BE2C (cell line): ENCODE measurements around the gene TTC9B.
A peak's percentile ranks its signal among the peaks of the same experiment; 100 is the strongest.

Experiments
- DNase-seq: peaks from one replicate; pipeline ENCODE4 v3.0.0-alpha.2; 2020
- H3K27me3 ChIP-seq: fragments of 250-450 bp; sonication (Bioruptor Pico); 2 replicates; pipeline ENCODE4 v1.5.1; 2020; ENCODE audit warnings: mild to moderate bottlenecking
- H3K36me3 ChIP-seq: fragments of 250-450 bp; sonication (Bioruptor Pico); 2 replicates; pipeline ENCODE4 v1.5.1; 2020; ENCODE audit warnings: mild to moderate bottlenecking
- H3K4me1 ChIP-seq: fragments of 250-450 bp; sonication (Bioruptor Pico); 2 replicates; pipeline ENCODE4 v1.5.1; 2020
- H3K4me3 ChIP-seq: 2 replicates; pipeline ENCODE4 v1.5.1; 2011; ENCODE audit warnings: low read depth, low read length
- H3K9me3 ChIP-seq: fragments of 250-450 bp; sonication (Bioruptor Pico); 2 replicates; pipeline ENCODE4 v1.5.1; 2020
- CTCF ChIP-seq: IDR thresholded peaks from 2 replicates; pipeline ENCODE4 v1.5.1; 2012; ENCODE audit warnings: mild to moderate bottlenecking, low read depth, low read length

TTC9B gene

GRCh38 chr19:40217027-40217810 is 965 bp downstream of the TTC9B start:
- Histone ChIP-seq H3K9me3 (peaks cover 2% of the 10 kb centered on the region; the same call in 1 of the 2 replicates), H3K36me3 (no peaks in the 10 kb centered on the region), H3K4me1 (peaks cover 2% of the 10 kb centered on the region; the same call in 1 of the 2 replicates), H3K4me3 (no peak overlapping the region), H3K27me3 (peaks cover 28% of the 10 kb centered on the region)
- peak; percentile 58 for TF ChIP-seq CTCF
- no peak for DNase-seq

- no peak for TF ChIP-seq CTCF
- no peak overlapping the region for H3K4me3 ChIP-seq
These were observed 1.5 kb downstream of the TTC9B start for GRCh38 chr19:40216777-40217026.

GRCh38 chr19:40216013-40216776 is 2.0 kb downstream of the TTC9B start:
- no peak for DNase-seq
- peaks cover 28% of the 10 kb centered on the region for H3K27me3 ChIP-seq
- no peak overlapping the region for H3K4me3 ChIP-seq

More at GRCh38 chr19:40216777-40217026, 1.5 kb downstream of the TTC9B start:
- H3K9me3 ChIP-seq, result no peaks in the 10 kb centered on the region
- H3K27me3 ChIP-seq, result peaks cover 28% of the 10 kb centered on the region
- no peaks in the 10 kb centered on the region for H3K36me3 ChIP-seq
- peaks cover 2% of the 10 kb centered on the region; the same call in 1 of the 2 replicates for H3K4me1 ChIP-seq
- no peak for DNase-seq

GRCh38 chr19:40214936-40215335 is 3.2 kb downstream of the TTC9B start:
- no peaks in the 10 kb centered on the region for H3K9me3 ChIP-seq
- peaks cover 28% of the 10 kb centered on the region for H3K27me3 ChIP-seq
- H3K4me3 ChIP-seq, result no peak overlapping the region
- TF ChIP-seq CTCF, result no peak
- no peaks in the 10 kb centered on the region for H3K36me3 ChIP-seq
- no peaks in the 10 kb centered on the region for H3K4me1 ChIP-seq
- no peak for DNase-seq

More at GRCh38 chr19:40216013-40216776, 2.0 kb downstream of the TTC9B start:
- Histone ChIP-seq H3K9me3 (no peaks in the 10 kb centered on the region), H3K4me1 (peaks cover 2% of the 10 kb centered on the region; the same call in 1 of the 2 replicates), H3K36me3 (no peaks in the 10 kb centered on the region)
- TF ChIP-seq CTCF, result no peak

- TF ChIP-seq CTCF, result no peak
- Histone ChIP-seq H3K36me3 (no peaks in the 10 kb centered on the region), H3K4me3 (no peak overlapping the region), H3K27me3 (peaks cover 28% of the 10 kb centered on the region), H3K9me3 (no peaks in the 10 kb centered on the region), H3K4me1 (no peaks in the 10 kb centered on the region)
- no peak for DNase-seq
These were observed 4.2 kb downstream of the TTC9B start for GRCh38 chr19:40213882-40214570.
